HEK293 (cell line): ENCODE data around the gene NOBOX.

Experiments used
- CTCF ChIA-PET: fragments of 350-600 bp; formaldehyde crosslinking; extraction: SDS; loops from one replicate; lab custom pipeline; 2021; ENCODE audit warnings: antibody characterized with exemption; lab: Yijun Ruan, JAX
- POLR2A ChIA-PET: fragments of 300-600 bp; formaldehyde crosslinking; extraction: SDS; loops from one replicate; lab custom pipeline; 2020; ENCODE audit warnings: antibody characterized with exemption, inconsistent platforms; lab: Yijun Ruan, JAX
- H3K27ac ChIP-seq: fragments of 200-500 bp; sonication (Bioruptor generic); 2 replicates; pipeline ENCODE4 v1.5.1; 2014; ENCODE audit warnings: low read depth, low read length, control low read depth, inconsistent platforms; ENCODE audit errors: extremely low read depth
- H3K36me3 ChIP-seq, 2 experiments: fragments of 200-500 bp in 1 of 2; sonication (Bioruptor generic) in 1 of 2; 1 replicate in 1 of 2; 2 replicates in 1 of 2; pipeline ENCODE4 v1.5.1; 2014 to 2017; ENCODE audit warnings: inconsistent platforms in 2 of 2, low read length in 2 of 2; ENCODE audit not compliant: control insufficient read depth in 2 of 2, insufficient read depth in 1 of 2
- H3K4me1 ChIP-seq: fragments of 200-500 bp; sonication (Bioruptor generic); 2 replicates; pipeline ENCODE4 v1.5.1; 2014; ENCODE audit warnings: mild to moderate bottlenecking, low read length, inconsistent platforms; ENCODE audit not compliant: control insufficient read depth, insufficient read depth
- H3K4me3 ChIP-seq: 2 replicates; pipeline ENCODE4 v1.5.1; 2011; ENCODE audit warnings: low read depth, mild to moderate bottlenecking, control low read depth, low read length, moderate library complexity
- H3K9me3 ChIP-seq: fragments of 200-500 bp; sonication (Bioruptor generic); 2 replicates; pipeline ENCODE4 v1.5.1; 2014; ENCODE audit warnings: low read depth, low read length, inconsistent platforms; ENCODE audit not compliant: control insufficient read depth, insufficient read depth
- KLF10 ChIP-seq: fragments of 450-650 bp; IDR thresholded peaks from 2 replicates; pipeline ENCODE4 v1.5.1; 2018; ENCODE audit warnings: missing biosample characterization, mild to moderate bottlenecking, missing genetic modification characterization
- KLF7 ChIP-seq: fragments of 450-650 bp; formaldehyde crosslinking; IDR thresholded peaks from 2 replicates; pipeline ENCODE4 v1.5.1; 2016; ENCODE audit warnings: missing biosample characterization, missing genetic modification characterization, borderline replicate concordance
- KLF8 ChIP-seq: fragments of 450-650 bp; formaldehyde crosslinking; IDR thresholded peaks from 2 replicates; pipeline ENCODE4 v1.5.1; 2016; ENCODE audit warnings: missing biosample characterization, missing genetic modification characterization
- ZEB2 ChIP-seq: fragments of 450-650 bp; formaldehyde crosslinking; IDR thresholded peaks from 2 replicates; pipeline ENCODE4 v1.5.1; 2016; ENCODE audit warnings: missing biosample characterization, missing genetic modification characterization
- ZFP69B ChIP-seq: fragments of 450-650 bp; formaldehyde crosslinking; IDR thresholded peaks from 2 replicates; pipeline ENCODE4 v1.5.1; 2016; ENCODE audit warnings: missing biosample characterization, missing genetic modification characterization
- ZNF19 ChIP-seq: fragments of 450-650 bp; formaldehyde crosslinking; IDR thresholded peaks from 2 replicates; pipeline ENCODE4; 2016; ENCODE audit warnings: missing biosample characterization, missing genetic modification characterization, low read depth
- ZNF214 ChIP-seq: fragments of 450-650 bp; formaldehyde crosslinking; IDR thresholded peaks from 2 replicates; pipeline ENCODE4 v1.5.1; 2017; ENCODE audit warnings: missing biosample characterization, mild to moderate bottlenecking, missing genetic modification characterization, borderline replicate concordance
- ZNF280D ChIP-seq: fragments of 450-650 bp; formaldehyde crosslinking; IDR thresholded peaks from 2 replicates; pipeline ENCODE4 v1.5.1; 2016; ENCODE audit warnings: missing biosample characterization, missing genetic modification characterization
- ZNF341 ChIP-seq: fragments of 450-650 bp; formaldehyde crosslinking; IDR thresholded peaks from 2 replicates; pipeline ENCODE4; 2016; ENCODE audit warnings: low read depth, missing biosample characterization, missing genetic modification characterization
- ZNF37A ChIP-seq: fragments of 450-650 bp; IDR thresholded peaks from 2 replicates; pipeline ENCODE4 v1.5.1; 2018; ENCODE audit warnings: missing biosample characterization, missing genetic modification characterization
- ZNF449 ChIP-seq: fragments of 450-650 bp; formaldehyde crosslinking; IDR thresholded peaks from 2 replicates; pipeline ENCODE4 v1.5.1; 2017; ENCODE audit warnings: missing biosample characterization, mild to moderate bottlenecking, missing genetic modification characterization, moderate library complexity
- ZNF548 ChIP-seq: fragments of 450-650 bp; formaldehyde crosslinking; IDR thresholded peaks from 2 replicates; pipeline ENCODE4 v1.5.1; 2016; ENCODE audit warnings: missing biosample characterization, missing genetic modification characterization
- ZNF626 ChIP-seq: fragments of 450-650 bp; sonication (Bioruptor Pico); formaldehyde crosslinking; IDR thresholded peaks from 2 replicates; pipeline ENCODE4 v1.5.1; 2018; ENCODE audit warnings: missing biosample characterization, missing genetic modification characterization, inconsistent platforms
- ZNF654 ChIP-seq: fragments of 450-650 bp; formaldehyde crosslinking; IDR thresholded peaks from 2 replicates; pipeline ENCODE4 v1.5.1; 2016; ENCODE audit warnings: low read depth, missing biosample characterization, missing genetic modification characterization
- ZXDB ChIP-seq: fragments of 450-650 bp; formaldehyde crosslinking; IDR thresholded peaks from 2 replicates; pipeline ENCODE4 v1.5.1; 2016; ENCODE audit warnings: missing biosample characterization, missing genetic modification characterization
- TF ChIP-seq, protein P1 (sequence below): sonication (generic); formaldehyde crosslinking; IDR thresholded peaks from 2 replicates; pipeline ENCODE4 v1.8.1; 2022; ENCODE audit warnings: mild to moderate bottlenecking, moderate library complexity, missing genetic modification reagents
- TF ChIP-seq, protein P2 (sequence below): fragments of 450-650 bp; formaldehyde crosslinking; IDR thresholded peaks from 2 replicates; pipeline ENCODE4 v1.5.1; 2017; ENCODE audit warnings: missing biosample characterization, missing genetic modification characterization

Gene NOBOX

GRCh38 chr7:144437370-144438191 is 34.1 kb upstream of the NOBOX start:
- no peaks in the 10 kb centered on the region for H3K4me1 ChIP-seq
- H3K36me3 ChIP-seq = no peaks in the 10 kb centered on the region
- H3K4me3 ChIP-seq = no peak overlapping the region
- CTCF ChIA-PET = interaction anchor here (0.6 to 2.0 kb wide), 21 partner anchors 8 to 1564 kb away, joined by 3 to 8 read pairs (median 3); no protein-coding TSS in a partner anchor
- no peaks in the 10 kb centered on the region for H3K9me3 ChIP-seq
- POLR2A ChIA-PET = no interaction called here
- TF ChIP-seq ZNF341 (tag by site-specific recombination) (no peak), ZNF654 (tag by site-specific recombination) (peak; percentile 80), ZNF548 (tag by site-specific recombination) (no peak)
- no peak overlapping the region for H3K27ac ChIP-seq

DNA sequence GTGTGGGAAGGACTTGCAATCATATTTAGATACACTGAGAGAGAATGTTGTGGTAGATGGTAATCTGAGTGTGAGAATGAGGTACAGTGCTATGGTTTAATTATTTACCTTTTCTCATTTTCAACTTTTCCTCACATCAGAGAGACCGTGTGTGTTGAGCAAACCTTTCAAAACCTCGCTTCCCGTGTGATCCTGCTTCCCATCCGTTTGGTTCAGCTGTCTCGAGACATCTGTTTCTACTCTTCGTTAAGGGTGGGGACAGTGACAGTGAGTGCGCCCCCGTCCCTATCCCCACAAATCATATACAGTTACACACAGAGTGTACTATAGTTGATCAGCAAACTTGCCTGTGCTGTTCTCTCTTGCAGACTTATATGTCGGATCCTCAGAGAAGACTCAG is 33.0 kb upstream of the NOBOX start:
- Histone ChIP-seq H3K4me1 (no peaks in the 10 kb centered on the region), H3K27ac (no peak overlapping the region), H3K36me3 (no peaks in the 10 kb centered on the region), H3K9me3 (no peaks in the 10 kb centered on the region), H3K4me3 (no peak overlapping the region)
- CTCF ChIA-PET = interaction anchor here (0.6 to 2.0 kb wide), 9 partner anchors 8 to 411 kb away, joined by 3 to 8 read pairs (median 4); no protein-coding TSS in a partner anchor
- POLR2A ChIA-PET = no interaction called here
- TF ChIP-seq, protein P1, sequence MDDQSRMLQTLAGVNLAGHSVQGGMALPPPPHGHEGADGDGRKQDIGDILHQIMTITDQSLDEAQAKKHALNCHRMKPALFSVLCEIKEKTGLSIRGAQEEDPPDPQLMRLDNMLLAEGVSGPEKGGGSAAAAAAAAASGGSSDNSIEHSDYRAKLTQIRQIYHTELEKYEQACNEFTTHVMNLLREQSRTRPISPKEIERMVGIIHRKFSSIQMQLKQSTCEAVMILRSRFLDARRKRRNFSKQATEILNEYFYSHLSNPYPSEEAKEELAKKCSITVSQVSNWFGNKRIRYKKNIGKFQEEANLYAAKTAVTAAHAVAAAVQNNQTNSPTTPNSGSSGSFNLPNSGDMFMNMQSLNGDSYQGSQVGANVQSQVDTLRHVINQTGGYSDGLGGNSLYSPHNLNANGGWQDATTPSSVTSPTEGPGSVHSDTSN (CRISPR knock-in tag) = no peak
- TF ChIP-seq, protein P2, sequence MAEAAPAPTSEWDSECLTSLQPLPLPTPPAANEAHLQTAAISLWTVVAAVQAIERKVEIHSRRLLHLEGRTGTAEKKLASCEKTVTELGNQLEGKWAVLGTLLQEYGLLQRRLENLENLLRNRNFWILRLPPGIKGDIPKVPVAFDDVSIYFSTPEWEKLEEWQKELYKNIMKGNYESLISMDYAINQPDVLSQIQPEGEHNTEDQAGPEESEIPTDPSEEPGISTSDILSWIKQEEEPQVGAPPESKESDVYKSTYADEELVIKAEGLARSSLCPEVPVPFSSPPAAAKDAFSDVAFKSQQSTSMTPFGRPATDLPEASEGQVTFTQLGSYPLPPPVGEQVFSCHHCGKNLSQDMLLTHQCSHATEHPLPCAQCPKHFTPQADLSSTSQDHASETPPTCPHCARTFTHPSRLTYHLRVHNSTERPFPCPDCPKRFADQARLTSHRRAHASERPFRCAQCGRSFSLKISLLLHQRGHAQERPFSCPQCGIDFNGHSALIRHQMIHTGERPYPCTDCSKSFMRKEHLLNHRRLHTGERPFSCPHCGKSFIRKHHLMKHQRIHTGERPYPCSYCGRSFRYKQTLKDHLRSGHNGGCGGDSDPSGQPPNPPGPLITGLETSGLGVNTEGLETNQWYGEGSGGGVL (tag by site-specific recombination) = no peak
- no peak for TF ChIP-seq ZNF280D (tag by site-specific recombination)
- no peak for TF ChIP-seq ZNF37A
- TF ChIP-seq KLF8 (tag by site-specific recombination) = no peak
- TF ChIP-seq KLF7 (tag by site-specific recombination) = no peak
- no peak for TF ChIP-seq ZNF449 (tag by site-specific recombination)
- TF ChIP-seq ZNF214 (tag by site-specific recombination) = no peak
- TF ChIP-seq ZNF19 (tag by site-specific recombination) = no peak
- no peak for TF ChIP-seq ZFP69B (tag by site-specific recombination)
- TF ChIP-seq KLF10 (tag by site-specific recombination) = no peak
- TF ChIP-seq ZNF626 = no peak
- TF ChIP-seq ZEB2 (tag by site-specific recombination) = no peak
- no peak for TF ChIP-seq ZXDB (tag by site-specific recombination)
